MCF 10A (cell line): ENCODE measurements around the gene CSMD2. TPM values are rescaled to one million over a fixed set of nuclear protein-coding genes. Genes with fewer than 3 reads are reported as not detected.

Experiments
- BruUV-seq: library from RNA; stranded (reverse); fragments of 400-500 nt; replicated peaks from 2 replicates; lab custom pipeline; 2021; lab: Mats Ljungman, UMichigan
- CTCF ChIA-PET: fragments of 300-600 bp; sonication (Branson Sonifier 250); formaldehyde crosslinking; extraction: SDS; loops from one replicate; lab custom pipeline; 2021; ENCODE audit warnings: antibody characterized with exemption, inconsistent platforms; lab: Yijun Ruan, JAX
- POLR2A ChIA-PET: fragments of 300-600, 350-650 bp; sonication (Branson Sonifier 250); formaldehyde crosslinking; extraction: SDS; loops from one replicate; lab custom pipeline; 2020; ENCODE audit warnings: antibody characterized with exemption, inconsistent platforms; lab: Yijun Ruan, JAX
- DNase-seq: peaks from one replicate; pipeline ENCODE4 v3.0.0-alpha.2; 2018; ENCODE audit not compliant: unreplicated experiment
- H3K27ac Mint-ChIP-seq: one replicate; pipeline ENCODE4 v1.8.0; 2022; ENCODE audit warnings: mild to moderate bottlenecking, low read depth, mixed read lengths; ENCODE audit not compliant: unreplicated experiment
- H3K27me3 Mint-ChIP-seq: one replicate; pipeline ENCODE4 v1.8.0; 2022; ENCODE audit warnings: mixed read lengths; ENCODE audit not compliant: insufficient read depth, unreplicated experiment
- H3K36me3 Mint-ChIP-seq: one replicate; pipeline ENCODE4 v1.8.0; 2022; ENCODE audit warnings: mild to moderate bottlenecking, moderate library complexity, mixed read lengths; ENCODE audit not compliant: insufficient read depth, unreplicated experiment
- H3K4me1 Mint-ChIP-seq: one replicate; pipeline ENCODE4 v1.8.0; 2022; ENCODE audit warnings: mixed read lengths; ENCODE audit not compliant: insufficient read depth, unreplicated experiment
- H3K4me3 Mint-ChIP-seq: one replicate; pipeline ENCODE4 v1.8.0; 2022; ENCODE audit warnings: mild to moderate bottlenecking, moderate library complexity, mixed read lengths; ENCODE audit not compliant: unreplicated experiment
- H3K9me3 Mint-ChIP-seq: one replicate; pipeline ENCODE4 v1.8.0; 2022; ENCODE audit warnings: mixed read lengths; ENCODE audit not compliant: unreplicated experiment
- CTCF ChIP-seq: fragments of 200-600 bp; IDR thresholded peaks from one replicate; pipeline ENCODE4 v1.8.0; 2022; ENCODE audit warnings: antibody characterized with exemption, mild to moderate bottlenecking; ENCODE audit not compliant: unreplicated experiment
- intact Hi-C: fragments of 100-400 bp; cut with micrococcal nuclease; formaldehyde crosslinking; loops from 2 replicates; pipeline ENCODE4 v1.14.1; 2022
- total RNA-seq: library from RNA; stranded (reverse); gene quantifications from 2 replicates; pipeline ENCODE4 v1.2.3, GENCODE V29; 2022

CSMD2 gene
- total RNA-seq, 1 experiment from 2014 or later: not detected

GRCh38 chr1:33682371-33682770, 482.7 kb downstream of the CSMD2 start:
- Mint-ChIP-seq H3K4me1 (no peaks in the 10 kb centered on the region), H3K27me3 (peaks cover 16% of the 10 kb centered on the region), H3K9me3 (peaks cover 7% of the 10 kb centered on the region), H3K27ac (no peak overlapping the region), H3K4me3 (no peak overlapping the region), H3K36me3 (no peaks in the 10 kb centered on the region)
- DNase-seq: no peak
- ChIA-PET CTCF (no interaction called here), POLR2A (no interaction called here)
- intact Hi-C loops: no loop called here
- no peak for TF ChIP-seq CTCF
- no TSS peak for BruUV-seq

- Mint-ChIP-seq H3K27me3 (peaks cover 12% of the 10 kb centered on the region), H3K36me3 (no peaks in the 10 kb centered on the region), H3K27ac (no peak overlapping the region), H3K4me3 (no peak overlapping the region), H3K4me1 (no peaks in the 10 kb centered on the region), H3K9me3 (peaks cover 7% of the 10 kb centered on the region)
- no peak for DNase-seq
- ChIA-PET POLR2A (no interaction called here), CTCF (interaction anchor here (0.6 kb wide), 1 partner anchor 47 kb away, joined by 3 read pairs; no protein-coding TSS in a partner anchor)
- no peak for TF ChIP-seq CTCF
- BruUV-seq: no TSS peak
- intact Hi-C loops: no loop called here
These were observed 484.7 kb downstream of the CSMD2 start for GRCh38 chr1:33680281-33680840.

- DNase-seq: no peak
- ChIA-PET POLR2A (no interaction called here), CTCF (no interaction called here)
- intact Hi-C loops: no loop called here
- H3K36me3 Mint-ChIP-seq: no peaks in the 10 kb centered on the region
- H3K27me3 Mint-ChIP-seq: peaks cover 29% of the 10 kb centered on the region
- H3K27ac Mint-ChIP-seq: no peak overlapping the region
- TF ChIP-seq CTCF: no peak
- H3K9me3 Mint-ChIP-seq: peaks cover 7% of the 10 kb centered on the region
- BruUV-seq: no TSS peak
- no peaks in the 10 kb centered on the region for H3K4me1 Mint-ChIP-seq
- no peak overlapping the region for H3K4me3 Mint-ChIP-seq
These were observed 494.5 kb downstream of the CSMD2 start for GRCh38 chr1:33670567-33670966.

- Mint-ChIP-seq H3K4me1 (no peaks in the 10 kb centered on the region), H3K27me3 (peaks cover 34% of the 10 kb centered on the region), H3K36me3 (no peaks in the 10 kb centered on the region), H3K4me3 (no peak overlapping the region), H3K27ac (no peak overlapping the region), H3K9me3 (peaks cover 7% of the 10 kb centered on the region)
- ChIA-PET POLR2A (no interaction called here), CTCF (no interaction called here)
- DNase-seq: no peak
- no peak for TF ChIP-seq CTCF
- no TSS peak for BruUV-seq
- intact Hi-C loops: no loop called here
These were observed 496.3 kb downstream of the CSMD2 start for GRCh38 chr1:33668695-33669094.
